GM18868 (cell line): Measurements from ENCODE around the gene PSEN2.
A peak's percentile ranks its signal among the peaks of the same experiment; 100 is the strongest.
"Not testable (repeated sequence)": the region's sequence is repeated elsewhere in the genome, so short reads cannot be mapped to it uniquely, and the experiment has no call there.

Source experiments
- ATAC-seq: cut with Tn5 transposase; IDR thresholded peaks from one replicate; pipeline ENCODE4 v1.9.1; 2021; ENCODE audit warnings: mild to moderate bottlenecking, moderate library complexity; ENCODE audit not compliant: unreplicated experiment

Gene PSEN2

DNA sequence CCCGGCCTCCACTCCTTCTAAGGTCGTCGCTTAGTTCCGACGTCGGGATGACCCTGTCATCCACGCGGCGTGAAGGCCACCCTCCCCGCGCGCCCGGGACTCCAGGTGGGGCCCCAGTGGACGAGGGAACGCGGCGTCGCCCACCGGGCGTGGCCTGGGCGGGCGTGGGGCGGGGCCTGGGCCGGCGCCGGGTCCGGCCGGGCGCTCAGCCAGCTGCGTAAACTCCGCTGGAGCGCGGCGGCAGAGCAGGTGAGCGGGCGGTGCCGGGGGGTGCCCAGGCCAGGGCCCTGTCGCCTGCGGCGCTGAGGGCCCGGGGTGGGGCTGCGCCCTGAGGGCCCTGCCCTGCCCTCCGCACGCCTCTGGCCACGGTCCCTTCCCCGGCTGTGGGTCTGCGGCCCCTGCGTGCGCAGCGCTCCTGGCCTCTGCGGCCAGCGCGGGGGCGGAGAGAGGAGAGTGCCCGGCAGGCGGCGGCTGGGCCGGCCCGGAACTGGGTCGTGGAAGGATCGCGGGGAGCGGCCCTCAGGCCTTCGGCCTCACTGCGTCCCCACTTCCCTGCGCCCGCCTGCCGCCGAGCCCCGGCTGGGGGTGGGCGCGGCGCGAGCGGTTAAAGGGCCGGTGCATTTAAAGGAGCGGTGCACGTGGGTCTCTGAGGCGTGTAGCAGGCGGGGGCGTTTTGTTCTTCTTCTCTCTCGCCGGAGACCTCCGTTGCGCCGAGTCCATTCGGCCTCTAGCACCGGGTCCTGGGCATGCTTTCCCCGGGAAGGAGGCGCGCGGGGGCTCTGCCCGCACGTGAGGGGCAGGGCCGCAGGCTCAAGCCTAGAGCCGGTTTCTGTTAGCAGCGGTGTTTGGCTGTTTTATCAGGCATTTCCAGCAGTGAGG is at the start of gene PSEN2:
Gene PSEN2 (plus strand): TSS at position 216 of the 879 bp plus-strand sequence. CDS start 11,292 bp downstream, outside the sequence.
- ATAC-seq, result peak; percentile 94

DNA sequence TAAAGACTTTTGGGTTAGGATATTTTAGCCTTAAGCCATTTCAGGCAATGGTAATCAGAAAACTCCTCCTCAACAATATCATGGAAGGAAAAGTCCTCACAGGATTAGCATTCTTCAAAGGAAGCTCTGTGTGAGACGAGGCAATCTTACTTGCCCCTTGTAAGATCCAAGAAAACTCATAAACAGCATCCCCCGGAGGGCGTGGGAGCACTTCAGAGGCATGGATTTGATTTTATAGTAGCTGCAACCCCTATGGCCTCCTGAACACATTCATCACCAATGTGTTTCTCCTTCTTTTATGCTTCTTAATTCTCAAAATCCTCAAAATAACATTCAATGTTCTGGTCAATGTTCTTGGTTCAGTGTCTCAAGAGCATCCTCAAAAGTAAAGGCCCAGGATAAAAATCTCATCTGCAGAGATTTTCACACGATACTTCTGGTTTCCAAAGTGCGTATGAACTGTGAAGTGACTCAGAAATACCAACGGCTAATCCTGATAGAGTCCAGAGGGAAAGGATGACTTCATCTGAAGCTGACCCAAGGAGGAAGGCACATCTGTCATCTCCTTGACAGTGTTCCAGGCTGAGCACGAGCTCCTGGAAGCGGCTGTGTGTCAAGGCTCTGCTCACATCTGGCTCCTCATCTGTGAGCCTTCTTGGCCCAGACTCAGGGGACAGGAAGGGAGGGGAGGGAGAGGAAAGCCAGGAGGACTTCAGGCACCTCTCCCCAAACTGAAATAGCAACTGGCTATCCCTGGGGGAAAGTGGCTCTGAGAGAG is 49.3 kb upstream of the PSEN2 start:
- ATAC-seq, result no peak

GRCh38 chr1:226821719-226822085 is 48.7 kb upstream of the PSEN2 start:
- no peak for ATAC-seq

- ATAC-seq, result no peak
Observed at GRCh38 chr1:226823643-226824042, 46.8 kb upstream of the PSEN2 start.

GRCh38 chr1:226825037-226825745 is 45.2 kb upstream of the PSEN2 start:
- ATAC-seq, result peak; percentile 47

DNA sequence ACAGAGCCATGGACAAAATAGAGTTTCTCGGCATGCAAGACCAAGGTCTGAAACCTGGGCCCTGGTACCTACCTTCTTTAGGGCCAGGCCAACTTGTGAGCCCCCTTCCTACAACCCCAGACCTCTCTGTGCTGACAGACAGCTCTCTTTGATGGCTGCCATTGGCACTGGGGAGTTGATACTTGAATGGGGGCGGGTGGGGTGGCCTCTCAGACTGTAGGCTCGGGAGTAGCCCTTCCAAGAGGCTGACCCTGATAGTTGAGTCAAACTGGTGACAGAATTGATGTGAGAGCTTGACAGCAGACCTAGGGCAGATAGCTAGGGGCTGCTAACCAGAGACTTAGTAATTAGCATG is 44.7 kb upstream of the PSEN2 start:
- ATAC-seq, result no peak

DNA sequence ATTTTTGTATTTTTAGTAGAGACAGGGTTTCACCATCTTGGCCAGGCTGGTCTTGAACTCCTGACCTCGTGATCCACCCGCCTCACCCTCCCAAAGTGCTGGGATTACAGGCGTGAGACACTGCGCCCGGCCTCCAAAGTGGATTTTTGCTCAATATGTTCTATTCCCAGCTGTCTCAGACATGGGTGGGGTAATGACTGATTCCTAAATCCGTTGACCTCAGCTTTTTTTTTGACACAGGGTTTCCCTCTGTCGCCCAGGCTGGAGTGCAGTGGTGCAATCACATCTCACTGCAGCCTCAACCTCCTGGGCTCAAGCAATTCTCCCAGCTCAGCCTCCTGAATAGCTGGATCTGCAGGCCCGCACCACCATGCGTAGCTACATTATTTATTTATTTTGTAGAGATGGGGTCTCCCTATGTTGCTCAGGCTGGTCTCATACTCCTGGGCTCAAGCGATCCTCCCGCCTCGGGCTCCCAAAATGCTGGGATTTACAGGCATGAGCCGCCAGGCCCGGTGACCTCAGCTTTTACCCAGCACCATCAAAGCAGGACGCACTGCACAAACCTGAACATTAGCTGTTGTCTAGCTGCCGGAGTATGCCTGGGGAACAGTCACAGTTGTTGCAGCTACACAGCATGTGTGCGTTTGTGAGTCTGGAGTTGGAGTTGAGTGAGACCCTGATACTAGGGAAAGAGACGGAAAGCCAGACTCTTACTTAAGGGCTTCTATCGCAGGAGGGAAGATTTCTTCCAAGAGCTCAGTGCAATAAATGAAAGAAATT is 43.7 kb upstream of the PSEN2 start:
- ATAC-seq, result no peak

DNA sequence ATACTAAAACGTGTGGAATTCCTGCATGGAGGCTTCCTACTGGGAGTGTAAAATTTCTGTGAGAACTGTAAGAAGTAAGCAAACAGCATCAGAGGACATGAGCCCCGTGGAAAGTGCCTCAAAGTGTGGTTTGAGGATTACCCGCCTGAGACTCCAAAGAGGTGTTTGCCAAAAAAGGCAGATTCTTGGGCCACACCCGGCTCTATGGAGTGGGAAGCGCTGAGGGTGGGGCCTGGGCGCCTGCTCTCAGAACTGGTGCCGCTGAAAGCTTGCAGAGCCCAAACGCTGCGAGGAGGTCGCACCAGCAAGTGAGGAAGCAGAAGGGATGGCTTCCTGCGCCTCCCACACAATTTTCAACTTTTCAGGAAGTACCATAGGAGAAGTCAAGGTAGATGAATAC is 43.0 kb upstream of the PSEN2 start:
- no peak for ATAC-seq

- peak; percentile 77 for ATAC-seq
Observed at GRCh38 chr1:226827968-226828513, 42.4 kb upstream of the PSEN2 start.

DNA sequence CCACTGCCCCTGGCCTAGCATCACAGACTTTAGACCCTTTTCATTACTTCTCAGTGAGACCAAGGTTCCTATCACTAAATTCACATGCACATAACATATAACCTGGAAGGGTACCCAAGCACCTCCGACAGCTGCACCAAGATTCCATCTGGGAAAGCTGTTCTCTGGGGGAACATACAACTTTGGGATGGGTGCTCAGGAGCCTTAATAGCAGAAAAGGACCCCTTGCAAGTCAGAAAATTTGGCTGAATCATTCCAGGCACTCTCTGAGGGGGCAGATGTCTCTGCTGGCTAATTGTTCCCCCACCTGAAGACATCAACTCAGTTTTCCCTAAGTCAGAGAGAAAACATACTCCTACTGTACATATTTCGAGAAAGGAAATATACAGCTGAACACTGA is 41.3 kb upstream of the PSEN2 start:
- ATAC-seq, result no peak

DNA sequence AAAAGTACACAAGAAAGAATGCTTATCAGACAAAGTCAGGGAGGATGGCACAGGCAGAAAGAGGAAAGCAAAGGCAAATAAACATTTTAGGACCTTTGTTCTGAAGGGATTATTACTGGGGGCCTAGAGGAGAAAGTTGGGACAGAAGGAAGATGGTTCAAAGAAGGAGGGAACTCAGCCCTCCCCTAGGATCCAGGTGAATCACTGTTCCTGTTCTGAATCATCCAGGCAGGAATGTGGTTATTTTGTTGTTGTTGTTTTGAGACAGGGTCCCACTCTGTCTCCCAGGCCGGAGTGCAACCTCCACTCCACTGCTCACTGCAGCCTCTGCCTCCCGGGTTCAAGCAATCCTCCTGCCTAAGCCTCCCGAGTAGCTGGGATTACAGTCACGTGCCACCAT is 38.5 kb upstream of the PSEN2 start:
- ATAC-seq, result no peak

DNA sequence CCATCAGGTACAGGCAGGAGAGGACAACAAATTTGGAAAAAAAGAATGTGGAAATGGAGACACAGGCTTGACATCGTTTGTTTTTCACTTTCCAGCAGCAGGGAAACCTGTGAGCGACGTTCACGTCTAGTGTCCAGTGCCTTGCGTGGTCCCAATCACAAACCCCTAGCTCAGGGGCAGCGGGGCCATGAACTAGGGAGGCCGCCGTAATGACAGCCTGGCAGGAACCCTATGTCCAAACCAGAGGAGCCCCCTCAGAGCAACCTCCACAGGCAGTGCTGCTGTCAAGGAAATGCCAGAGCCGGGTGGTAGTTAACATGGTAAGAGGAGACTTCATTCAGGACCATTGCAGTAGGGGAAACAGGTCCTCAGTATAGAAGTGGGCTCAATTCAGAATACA is 37.8 kb upstream of the PSEN2 start:
- no peak for ATAC-seq

GRCh38 chr1:226834179-226834578 is 36.2 kb upstream of the PSEN2 start:
- not testable (repeated sequence) for ATAC-seq

DNA sequence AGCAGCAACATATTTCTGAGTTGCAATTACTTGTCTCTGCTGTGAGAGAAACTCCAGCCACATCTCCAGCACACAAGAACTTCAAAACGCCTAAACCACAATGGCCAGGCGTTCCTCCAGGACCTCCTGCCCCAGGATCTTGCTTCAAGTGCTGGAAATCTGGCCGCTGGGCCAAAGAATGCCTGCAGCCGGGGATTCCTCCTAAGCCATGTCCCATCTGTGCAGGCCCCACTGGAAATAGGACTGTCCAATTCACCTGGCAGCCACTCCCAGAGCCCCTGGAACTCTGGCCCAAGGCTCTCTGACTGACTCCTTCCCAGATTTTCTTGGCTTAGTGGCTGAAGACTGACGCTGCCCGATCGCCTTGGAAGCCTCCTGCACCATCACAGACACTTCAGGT is 35.0 kb upstream of the PSEN2 start:
- not testable (repeated sequence) for ATAC-seq

DNA sequence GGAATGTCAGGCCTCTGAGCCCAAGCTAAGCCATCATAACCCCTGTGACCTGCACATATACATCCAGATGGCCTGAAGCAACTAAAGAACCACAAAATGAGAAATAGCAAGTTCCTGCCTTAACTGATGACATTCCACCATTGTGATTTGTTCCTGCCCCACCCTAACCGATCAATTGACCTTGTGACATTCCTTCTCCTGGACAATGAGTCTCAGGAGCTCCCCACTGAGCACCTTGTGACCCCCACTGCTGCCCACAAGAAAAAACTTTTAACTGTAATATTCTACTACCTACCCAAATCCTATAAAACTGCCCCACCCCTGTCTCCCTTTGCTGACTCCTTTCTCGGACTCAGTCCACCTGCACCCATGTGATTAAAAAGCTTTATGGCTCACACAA is 32.5 kb upstream of the PSEN2 start:
- ATAC-seq, result not testable (repeated sequence)

GRCh38 chr1:226838456-226838855 is 32.0 kb upstream of the PSEN2 start:
- ATAC-seq, result no peak

DNA sequence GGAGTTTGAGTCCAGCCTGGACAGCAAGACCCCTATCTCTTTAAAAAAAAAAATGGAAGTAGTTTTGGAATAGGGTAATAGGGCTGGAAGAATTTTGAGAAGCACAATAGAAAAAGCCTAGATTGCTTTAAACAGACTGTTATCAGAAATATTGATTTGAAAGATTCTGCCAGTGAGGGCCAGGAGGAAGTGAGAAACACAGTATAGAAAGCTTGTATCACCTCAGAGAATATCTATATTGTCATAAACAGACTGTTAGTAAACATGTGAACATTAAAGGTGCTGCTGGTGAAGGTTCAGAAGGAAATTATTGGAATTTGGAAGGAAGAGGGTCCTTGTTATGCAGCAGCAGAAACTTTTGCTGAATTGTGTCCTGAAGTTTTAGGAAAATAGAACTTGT is 24.8 kb upstream of the PSEN2 start:
- ATAC-seq, result peak; percentile 42

- no peak for ATAC-seq
Observed at GRCh38 chr1:226846786-226847185, 23.6 kb upstream of the PSEN2 start.

- ATAC-seq, result not testable (repeated sequence)
Observed at GRCh38 chr1:226854548-226854947, 15.9 kb upstream of the PSEN2 start.

DNA sequence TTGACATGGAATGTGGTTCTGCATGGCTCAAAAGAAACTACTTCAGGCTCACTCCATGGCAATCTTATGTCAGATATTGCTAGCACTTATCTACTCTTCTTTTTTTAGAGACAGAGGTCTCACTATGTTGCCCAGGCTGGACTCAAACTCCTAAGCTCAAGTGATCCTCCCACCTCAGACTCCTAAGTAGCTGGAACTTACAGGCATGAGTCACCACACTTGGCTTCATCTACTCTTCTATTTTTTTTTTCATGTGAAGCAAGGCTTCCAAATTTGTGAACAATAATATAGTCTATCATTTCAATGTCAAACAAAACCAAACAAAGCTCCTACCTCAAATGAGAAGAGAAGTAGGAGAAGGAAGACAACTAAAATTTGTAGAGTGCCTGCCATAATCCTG is 7.5 kb upstream of the PSEN2 start:
- ATAC-seq, result no peak
